ENCODE results near the gene KMT2C. TPM values are rescaled to one million over a fixed set of nuclear protein-coding genes. Genes with fewer than 3 reads are reported as not detected.
"Not testable (repeated sequence)": the region's sequence is repeated elsewhere in the genome, so short reads cannot be mapped to it uniquely, and the experiment has no call there.

The KMT2C gene
- total and polyA plus RNA-seq, 10 of the 15 experiments (the other 5 are each of a cell fraction or from before 2014, with no cell fraction given): 3.3 to 45.2 (median 19.2) TPM

GRCh38 chr7:152423171-152423570, 12.6 kb downstream of the KMT2C start:
- RAD21 ChIA-PET (ENCODE audit: unreplicated experiment); BruUV-seq (replicated peaks): not testable (repeated sequence)
- WGBS (ENCODE audit: insufficient coverage, insufficient replicate concordance, low lambda C conversion rate, missing lambda C conversion rate): 100% methylated on average over 4 of the region's 4 CpGs

GRCh38 chr7:152420950-152421349, 14.9 kb downstream of the KMT2C start:
- BruUV-seq (replicated peaks); ATAC-seq; H3K4me3 ChIP-seq; H3K36me3 ChIP-seq (ENCODE audit: control insufficient read depth in 2 of 2, insufficient read depth in 2 of 2, low read length in 1 of 2); H3K27ac ChIP-seq (ENCODE audit: control insufficient read depth, insufficient read depth); in situ Hi-C loops (cut with MboI); H4K20me1 ChIP-seq (ENCODE audit: control insufficient read depth, insufficient read depth); intact Hi-C loops (cut with micrococcal nuclease; ENCODE audit: unreplicated experiment); FAIRE-seq; H3K9ac ChIP-seq (ENCODE audit: control insufficient read depth, insufficient read depth, low read length); SMC1A ChIA-PET (ENCODE audit: uncharacterized antibody, unreplicated experiment); POLR2A ChIA-PET; H3K27me3 ChIP-seq (replicated peaks in 1 of 2; ENCODE audit: control insufficient read depth in 2 of 2, insufficient read depth in 2 of 2, low read length in 1 of 2); H2AFZ ChIP-seq (ENCODE audit: control insufficient read depth, low read depth, low read length); DNase-seq (ENCODE audit: low read depth, low spot score); RAD21 ChIA-PET (ENCODE audit: unreplicated experiment); H3K4me2 ChIP-seq (ENCODE audit: control insufficient read depth, insufficient read depth); H3K4me1 ChIP-seq (ENCODE audit: control insufficient read depth, insufficient read depth, low read length): not testable (repeated sequence)
- Histone ChIP-seq H3K9me3 (replicated peaks; ENCODE audit: control insufficient read depth, insufficient read depth, low read length) (peaks cover 22% of the 10 kb centered on the region), H3K79me2 (ENCODE audit: control insufficient read depth, insufficient read depth, low read length) (peaks cover 75% of the 10 kb centered on the region)
- CTCF ChIA-PET: interaction anchor here (0.6 kb wide), 1 partner anchor 35 kb away, joined by 3 read pairs; no protein-coding TSS in a partner anchor
- TF ChIP-seq ATF7 (IDR thresholded peaks at IDR 0.05; ENCODE audit: low read depth): peak; percentile 50; the same call in 1 of the 2 replicates
- 0 out of 4 replicates have a peak, but pooled peaks of 1 of the 2 experiments have one; percentile 19 for TF ChIP-seq IKZF2 (IDR thresholded peaks at IDR 0.05)
- peak; percentile 65 for TF ChIP-seq NBN (IDR thresholded peaks at IDR 0.05)
- 0 out of 2 replicates have a peak, but pooled peaks have one; percentile 49 for TF ChIP-seq CBX5 (IDR thresholded peaks at IDR 0.05; ENCODE audit: low read depth)
- TF ChIP-seq, protein P1, sequence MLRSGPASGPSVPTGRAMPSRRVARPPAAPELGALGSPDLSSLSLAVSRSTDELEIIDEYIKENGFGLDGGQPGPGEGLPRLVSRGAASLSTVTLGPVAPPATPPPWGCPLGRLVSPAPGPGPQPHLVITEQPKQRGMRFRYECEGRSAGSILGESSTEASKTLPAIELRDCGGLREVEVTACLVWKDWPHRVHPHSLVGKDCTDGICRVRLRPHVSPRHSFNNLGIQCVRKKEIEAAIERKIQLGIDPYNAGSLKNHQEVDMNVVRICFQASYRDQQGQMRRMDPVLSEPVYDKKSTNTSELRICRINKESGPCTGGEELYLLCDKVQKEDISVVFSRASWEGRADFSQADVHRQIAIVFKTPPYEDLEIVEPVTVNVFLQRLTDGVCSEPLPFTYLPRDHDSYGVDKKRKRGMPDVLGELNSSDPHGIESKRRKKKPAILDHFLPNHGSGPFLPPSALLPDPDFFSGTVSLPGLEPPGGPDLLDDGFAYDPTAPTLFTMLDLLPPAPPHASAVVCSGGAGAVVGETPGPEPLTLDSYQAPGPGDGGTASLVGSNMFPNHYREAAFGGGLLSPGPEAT (IDR thresholded peaks at IDR 0.05; ENCODE audit: low read depth): peak; percentile 49; the same call in 1 of the 2 replicates

More at GRCh38 chr7:152423171-152423570, 12.6 kb downstream of the KMT2C start:
- H3K4me3 ChIP-seq; H3K27me3 ChIP-seq (replicated peaks in 1 of 2; ENCODE audit: control insufficient read depth in 2 of 2, insufficient read depth in 2 of 2, low read length in 1 of 2); SMC1A ChIA-PET (ENCODE audit: uncharacterized antibody, unreplicated experiment); FAIRE-seq; H3K36me3 ChIP-seq (ENCODE audit: control insufficient read depth in 2 of 2, insufficient read depth in 2 of 2, low read length in 1 of 2); H3K4me2 ChIP-seq (ENCODE audit: control insufficient read depth, insufficient read depth); H3K27ac ChIP-seq (ENCODE audit: control insufficient read depth, insufficient read depth); H2AFZ ChIP-seq (ENCODE audit: control insufficient read depth, low read depth, low read length); POLR2A ChIA-PET; in situ Hi-C loops (cut with MboI); H3K4me1 ChIP-seq (ENCODE audit: control insufficient read depth, insufficient read depth, low read length); intact Hi-C loops (cut with micrococcal nuclease; ENCODE audit: unreplicated experiment); H4K20me1 ChIP-seq (ENCODE audit: control insufficient read depth, insufficient read depth); CTCF ChIA-PET; H3K9ac ChIP-seq (ENCODE audit: control insufficient read depth, insufficient read depth, low read length); DNase-seq (ENCODE audit: low read depth, low spot score); ATAC-seq: not testable (repeated sequence)
- Histone ChIP-seq H3K9me3 (replicated peaks; ENCODE audit: control insufficient read depth, insufficient read depth, low read length) (peaks cover 22% of the 10 kb centered on the region), H3K79me2 (ENCODE audit: control insufficient read depth, insufficient read depth, low read length) (peaks cover 81% of the 10 kb centered on the region)
- peak; percentile 36; the same call in 1 of the 2 replicates for TF ChIP-seq CBX5 (IDR thresholded peaks at IDR 0.05; ENCODE audit: low read depth)

Measured in GM12878 (cell line).